ENCODE data around the gene CA11.
"Not testable (repeated sequence)": the region's sequence is repeated elsewhere in the genome, so short reads cannot be mapped to it uniquely, and the experiment has no call there.

Gene CA11

GRCh38 chr19:48646001-48646721 lies at the start of gene CA11:
TSS of gene CA11 (minus strand) at chr19:48646187. CDS start at chr19:48645632, 555 bp downstream.
- in situ Hi-C loops (cut with MboI; ENCODE audit: low pct_unique_long_range_greater_than_20kb, low sequenced_read_pairs), result no loop called here
- DNase-seq, result peak; percentile 88

- DNase-seq; in situ Hi-C loops (cut with MboI; ENCODE audit: low pct_unique_long_range_greater_than_20kb, low sequenced_read_pairs): not testable (repeated sequence)
Observed at GRCh38 chr19:48693629-48694028, 47.6 kb upstream of the CA11 start.

- in situ Hi-C loops (cut with MboI; ENCODE audit: low pct_unique_long_range_greater_than_20kb, low sequenced_read_pairs), result no loop called here
- no peak for DNase-seq
Observed at GRCh38 chr19:48689449-48689848, 43.5 kb upstream of the CA11 start.

GRCh38 chr19:48687776-48688175 lies 41.8 kb upstream of the CA11 start:
- no peak for DNase-seq
- in situ Hi-C loops (cut with MboI; ENCODE audit: low pct_unique_long_range_greater_than_20kb, low sequenced_read_pairs), result no loop called here

GRCh38 chr19:48686637-48687036 lies 40.6 kb upstream of the CA11 start:
- DNase-seq; in situ Hi-C loops (cut with MboI; ENCODE audit: low pct_unique_long_range_greater_than_20kb, low sequenced_read_pairs): not testable (repeated sequence)

- in situ Hi-C loops (cut with MboI; ENCODE audit: low pct_unique_long_range_greater_than_20kb, low sequenced_read_pairs), result no loop called here
- no peak for DNase-seq
Observed at GRCh38 chr19:48686088-48686487, 40.1 kb upstream of the CA11 start.

- DNase-seq, result no peak
- in situ Hi-C loops (cut with MboI; ENCODE audit: low pct_unique_long_range_greater_than_20kb, low sequenced_read_pairs), result no loop called here
Observed at GRCh38 chr19:48685583-48685982, 39.6 kb upstream of the CA11 start.

GRCh38 chr19:48683349-48683748 lies 37.4 kb upstream of the CA11 start:
- no peak for DNase-seq
- in situ Hi-C loops (cut with MboI; ENCODE audit: low pct_unique_long_range_greater_than_20kb, low sequenced_read_pairs), result no loop called here

- peak; percentile 90 for DNase-seq
- in situ Hi-C loops (cut with MboI; ENCODE audit: low pct_unique_long_range_greater_than_20kb, low sequenced_read_pairs), result no loop called here
Observed at GRCh38 chr19:48681127-48681470, 35.1 kb upstream of the CA11 start.

- DNase-seq, result no peak
- in situ Hi-C loops (cut with MboI; ENCODE audit: low pct_unique_long_range_greater_than_20kb, low sequenced_read_pairs), result no loop called here
Observed at GRCh38 chr19:48680436-48681126, 34.6 kb upstream of the CA11 start.

- DNase-seq; in situ Hi-C loops (cut with MboI; ENCODE audit: low pct_unique_long_range_greater_than_20kb, low sequenced_read_pairs): not testable (repeated sequence)
Observed at GRCh38 chr19:48680006-48680405, 34.0 kb upstream of the CA11 start.

- no peak for DNase-seq
- in situ Hi-C loops (cut with MboI; ENCODE audit: low pct_unique_long_range_greater_than_20kb, low sequenced_read_pairs), result no loop called here
Observed at GRCh38 chr19:48678201-48678600, 32.2 kb upstream of the CA11 start.

- no peak for DNase-seq
- in situ Hi-C loops (cut with MboI; ENCODE audit: low pct_unique_long_range_greater_than_20kb, low sequenced_read_pairs), result no loop called here
Observed at GRCh38 chr19:48676887-48677286, 30.9 kb upstream of the CA11 start.

GRCh38 chr19:48676487-48676886 lies 30.5 kb upstream of the CA11 start:
- DNase-seq, result no peak
- in situ Hi-C loops (cut with MboI; ENCODE audit: low pct_unique_long_range_greater_than_20kb, low sequenced_read_pairs), result no loop called here

- in situ Hi-C loops (cut with MboI; ENCODE audit: low pct_unique_long_range_greater_than_20kb, low sequenced_read_pairs), result no loop called here
- DNase-seq, result peak; percentile 90
Observed at GRCh38 chr19:48674921-48675824, 29.2 kb upstream of the CA11 start.

GRCh38 chr19:48674216-48674809 lies 28.3 kb upstream of the CA11 start:
- in situ Hi-C loops (cut with MboI; ENCODE audit: low pct_unique_long_range_greater_than_20kb, low sequenced_read_pairs), result no loop called here
- DNase-seq, result no peak

GRCh38 chr19:48673436-48674100 lies 27.6 kb upstream of the CA11 start:
- DNase-seq, result no peak
- in situ Hi-C loops (cut with MboI; ENCODE audit: low pct_unique_long_range_greater_than_20kb, low sequenced_read_pairs), result no loop called here

GRCh38 chr19:48672994-48673393 lies 27.0 kb upstream of the CA11 start, which contains the start of gene NTN5:
TSS of gene NTN5 (minus strand) at chr19:48673017. CDS start at chr19:48670986, 2,031 bp downstream.
- in situ Hi-C loops (cut with MboI; ENCODE audit: low pct_unique_long_range_greater_than_20kb, low sequenced_read_pairs), result no loop called here
- DNase-seq, result no peak

GRCh38 chr19:48671446-48671995 lies 25.5 kb upstream of the CA11 start:
- DNase-seq, result no peak
- in situ Hi-C loops (cut with MboI; ENCODE audit: low pct_unique_long_range_greater_than_20kb, low sequenced_read_pairs), result no loop called here
